Limb (tissue), 2 donors: ENCODE measurements around the gene ADNP2.

Source experiments
- DNase-seq, 2 donors: peaks; one replicate each; pipeline ENCODE4 v3.0.0-alpha.2; 2016; ENCODE audit errors: extremely low spot score in 2 of 2

ADNP2 gene

GRCh38 chr18:80188643-80189530, 79.8 kb downstream of the ADNP2 start:
- DNase-seq, result no peak

GRCh38 chr18:80189531-80189865, 80.4 kb downstream of the ADNP2 start:
- DNase-seq, result no peak
